ENCODE measurements around the gene LDB2. TPM values are rescaled to one million over a fixed set of nuclear protein-coding genes. Genes with fewer than 3 reads are reported as not detected.
"Not testable (repeated sequence)": the region's sequence is repeated elsewhere in the genome, so short reads cannot be mapped to it uniquely, and the experiment has no call there.

LDB2 gene
- total RNA-seq, 1 donor from 2014 or later: 60.4 TPM

- DNase-seq: no peak
Observed at GRCh38 chr4:16642897-16643296, 255.5 kb downstream of the LDB2 start.

- DNase-seq: no peak
Observed at GRCh38 chr4:16641971-16642370, 256.5 kb downstream of the LDB2 start.

GRCh38 chr4:16636912-16637630, 261.4 kb downstream of the LDB2 start:
- DNase-seq: peak; percentile 36

GRCh38 chr4:16636304-16636703, 262.1 kb downstream of the LDB2 start:
- no peak for DNase-seq

GRCh38 chr4:16629274-16629673, 269.2 kb downstream of the LDB2 start:
- not testable (repeated sequence) for DNase-seq

GRCh38 chr4:16628835-16629234, 269.6 kb downstream of the LDB2 start:
- not testable (repeated sequence) for DNase-seq

GRCh38 chr4:16627999-16628398, 270.4 kb downstream of the LDB2 start:
- DNase-seq: no peak

GRCh38 chr4:16626945-16627344, 271.5 kb downstream of the LDB2 start:
- DNase-seq: no peak

GRCh38 chr4:16622826-16623225, 275.6 kb downstream of the LDB2 start:
- DNase-seq: peak; percentile 24

- no peak for DNase-seq
Observed at GRCh38 chr4:16617435-16617834, 281.0 kb downstream of the LDB2 start.

- DNase-seq: no peak
Observed at GRCh38 chr4:16617011-16617410, 281.4 kb downstream of the LDB2 start.

GRCh38 chr4:16609170-16609758, 289.2 kb downstream of the LDB2 start:
- DNase-seq: no peak

GRCh38 chr4:16608611-16609125, 289.8 kb downstream of the LDB2 start:
- no peak for DNase-seq

- peak; percentile 31 for DNase-seq
Observed at GRCh38 chr4:16608123-16608522, 290.3 kb downstream of the LDB2 start.

- peak; percentile 66 for DNase-seq
Observed at GRCh38 chr4:16607241-16608066, 291.0 kb downstream of the LDB2 start.

GRCh38 chr4:16606691-16607090, 291.8 kb downstream of the LDB2 start:
- peak; percentile 60 for DNase-seq

GRCh38 chr4:16603178-16603577, 295.3 kb downstream of the LDB2 start:
- DNase-seq: no peak

- DNase-seq: no peak
Observed at GRCh38 chr4:16598597-16599206, 299.7 kb downstream of the LDB2 start.

- DNase-seq: peak; percentile 11
Observed at GRCh38 chr4:16597845-16598596, 300.4 kb downstream of the LDB2 start.

- no peak for DNase-seq
Observed at GRCh38 chr4:16597443-16597842, 301.0 kb downstream of the LDB2 start.

- DNase-seq: no peak
Observed at GRCh38 chr4:16596267-16596666, 302.2 kb downstream of the LDB2 start.

- DNase-seq: no peak
Observed at GRCh38 chr4:16594128-16594527, 304.3 kb downstream of the LDB2 start.

All from skin of body (tissue), 2 donors.